ENCODE data around the gene RNF169. TPM values are rescaled to one million over a fixed set of nuclear protein-coding genes. Genes with fewer than 3 reads are reported as not detected.
A peak's percentile ranks its signal among the peaks of the same experiment; 100 is the strongest.

RNF169 gene
- total and polyA plus RNA-seq, 2 donors (not counting 1 experiment from before 2014, with no cell fraction given), result 12.3 to 32.2 TPM

DNA sequence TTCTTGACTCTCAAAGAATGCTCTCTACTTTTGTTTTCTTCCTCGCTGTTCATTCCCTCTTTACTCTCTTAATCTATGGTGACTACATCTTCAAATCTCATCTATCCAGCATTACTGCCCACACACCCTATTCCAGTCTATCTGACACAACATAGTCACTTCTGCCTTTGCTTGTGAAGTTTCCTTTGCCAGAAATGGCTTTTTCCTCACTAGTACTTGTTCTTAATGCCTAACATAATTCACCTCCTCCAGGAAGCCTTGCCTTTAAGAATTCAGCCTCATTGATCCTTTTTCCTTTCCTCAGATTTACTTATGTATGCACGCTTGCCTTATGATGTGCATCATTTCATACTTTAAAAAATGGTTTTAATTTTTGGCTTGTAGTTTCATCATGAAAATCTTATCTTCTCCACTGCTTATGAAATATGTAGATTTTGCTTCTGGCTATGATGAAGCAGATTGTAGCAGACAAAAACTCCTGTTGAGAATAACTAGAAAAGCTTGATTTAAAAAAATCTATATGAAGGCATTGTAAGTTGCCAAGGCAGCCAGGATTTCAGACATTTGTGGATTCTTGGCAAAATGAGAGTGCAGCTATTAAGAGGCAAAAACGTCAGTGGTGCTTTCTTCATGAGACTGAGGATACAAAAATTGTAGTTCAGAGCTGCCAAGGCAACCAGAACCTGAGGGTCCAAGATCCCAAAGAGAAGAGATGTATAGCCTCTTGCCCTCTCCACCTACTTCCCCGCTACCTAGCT, 31.8 kb downstream of the RNF169 start:
- Histone ChIP-seq H3K4me3 (replicated peaks in 1 of 4; ENCODE audit: control extremely low read depth in 1 of 4, insufficient read depth in 1 of 4, low read depth in 3 of 4, low read length in 4 of 4) (no peak overlapping the region), H3K36me3 (ENCODE audit: control insufficient read depth, insufficient read depth, low read length) (no peaks in the 10 kb centered on the region), H3K27ac (ENCODE audit: insufficient read depth, low read length) (no peak overlapping the region), H3K27me3 (ENCODE audit: control insufficient read depth, insufficient read depth, low read length) (no peaks in the 10 kb centered on the region), H3K79me2 (ENCODE audit: control insufficient read depth, insufficient read depth, low read length) (peaks cover 82% of the 10 kb centered on the region), H3K4me2 (ENCODE audit: extremely low read depth, insufficient read depth, low read length) (no peak overlapping the region), H3K9me3 (ENCODE audit: control insufficient read depth, insufficient read depth, low read depth, low read length) (no peaks in the 10 kb centered on the region), H3K4me1 (ENCODE audit: control insufficient read depth, extremely low read depth, insufficient read depth, low read length) (peaks cover 10% of the 10 kb centered on the region), H4K20me1 (ENCODE audit: control insufficient read depth, extremely low read depth, insufficient read depth, low read length) (peaks cover 3% of the 10 kb centered on the region), H2AFZ (ENCODE audit: low read length) (no peak overlapping the region), H3K9ac (ENCODE audit: insufficient read depth, low read length) (no peak overlapping the region)
- peak in 1 of 2 donors; percentile 15 for DNase-seq (ENCODE audit: low read depth in 2 of 2)
- TF ChIP-seq, protein P1, sequence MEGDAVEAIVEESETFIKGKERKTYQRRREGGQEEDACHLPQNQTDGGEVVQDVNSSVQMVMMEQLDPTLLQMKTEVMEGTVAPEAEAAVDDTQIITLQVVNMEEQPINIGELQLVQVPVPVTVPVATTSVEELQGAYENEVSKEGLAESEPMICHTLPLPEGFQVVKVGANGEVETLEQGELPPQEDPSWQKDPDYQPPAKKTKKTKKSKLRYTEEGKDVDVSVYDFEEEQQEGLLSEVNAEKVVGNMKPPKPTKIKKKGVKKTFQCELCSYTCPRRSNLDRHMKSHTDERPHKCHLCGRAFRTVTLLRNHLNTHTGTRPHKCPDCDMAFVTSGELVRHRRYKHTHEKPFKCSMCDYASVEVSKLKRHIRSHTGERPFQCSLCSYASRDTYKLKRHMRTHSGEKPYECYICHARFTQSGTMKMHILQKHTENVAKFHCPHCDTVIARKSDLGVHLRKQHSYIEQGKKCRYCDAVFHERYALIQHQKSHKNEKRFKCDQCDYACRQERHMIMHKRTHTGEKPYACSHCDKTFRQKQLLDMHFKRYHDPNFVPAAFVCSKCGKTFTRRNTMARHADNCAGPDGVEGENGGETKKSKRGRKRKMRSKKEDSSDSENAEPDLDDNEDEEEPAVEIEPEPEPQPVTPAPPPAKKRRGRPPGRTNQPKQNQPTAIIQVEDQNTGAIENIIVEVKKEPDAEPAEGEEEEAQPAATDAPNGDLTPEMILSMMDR (conservative IDR thresholded peaks at IDR 0.05 in 1 of 2, IDR thresholded peaks at IDR 0.05 in 1 of 2; ENCODE audit: low read depth in 1 of 2, low read length in 2 of 2), result no peak
- no peak for TF ChIP-seq EZH2 (IDR thresholded peaks at IDR 0.05; ENCODE audit: low read length, missing control alignments)

DNA sequence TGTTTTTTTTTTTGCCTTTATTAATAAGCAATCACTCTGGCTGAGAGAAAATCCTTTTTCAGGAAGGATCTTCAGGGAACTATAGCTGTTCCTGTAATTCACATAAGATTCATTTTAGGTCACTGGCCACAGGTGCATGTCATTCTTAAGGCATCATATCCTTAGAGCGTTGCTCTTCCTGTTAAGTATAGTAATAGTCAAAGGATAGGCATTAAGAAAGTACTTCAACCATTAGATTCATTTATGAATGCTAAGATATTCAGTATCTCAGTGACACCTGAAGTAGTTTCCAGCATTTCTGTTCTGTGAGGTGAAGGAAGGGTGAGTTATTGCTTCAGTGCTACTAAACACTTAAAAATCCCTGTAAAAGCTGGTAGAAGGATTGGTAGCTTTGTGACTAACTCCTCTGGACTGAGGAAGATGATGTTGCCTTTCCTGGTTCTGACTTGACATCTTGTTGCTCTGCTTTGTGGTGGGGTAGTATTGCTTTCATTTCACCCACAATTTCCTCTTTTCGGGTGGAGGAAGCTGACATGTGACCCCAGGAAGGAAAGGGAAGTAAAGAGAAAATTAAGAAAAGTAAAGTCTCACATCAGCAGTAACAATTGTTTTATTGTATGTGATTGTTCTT, 34.7 kb downstream of the RNF169 start:
- H4K20me1 ChIP-seq (ENCODE audit: control insufficient read depth, extremely low read depth, insufficient read depth, low read length), result no peaks in the 10 kb centered on the region
- TF ChIP-seq, protein P1 (conservative IDR thresholded peaks at IDR 0.05 in 1 of 2, IDR thresholded peaks at IDR 0.05 in 1 of 2; ENCODE audit: low read depth in 1 of 2, low read length in 2 of 2), result no peak
- no peak for TF ChIP-seq EZH2 (IDR thresholded peaks at IDR 0.05; ENCODE audit: low read length, missing control alignments)
- H3K27me3 ChIP-seq (ENCODE audit: control insufficient read depth, insufficient read depth, low read length), result no peaks in the 10 kb centered on the region
- no peak overlapping the region for H2AFZ ChIP-seq (ENCODE audit: low read length)
- H3K4me1 ChIP-seq (ENCODE audit: control insufficient read depth, extremely low read depth, insufficient read depth, low read length), result peaks cover 7% of the 10 kb centered on the region
- H3K79me2 ChIP-seq (ENCODE audit: control insufficient read depth, insufficient read depth, low read length), result peaks cover 81% of the 10 kb centered on the region
- DNase-seq (ENCODE audit: low read depth in 2 of 2), result peak; percentile 29 to 83
- peak overlapping the region; percentile 35 for H3K4me2 ChIP-seq (ENCODE audit: extremely low read depth, insufficient read depth, low read length)
- H3K27ac ChIP-seq (ENCODE audit: insufficient read depth, low read length), result peak overlapping the region; percentile 7
- H3K9me3 ChIP-seq (ENCODE audit: control insufficient read depth, insufficient read depth, low read depth, low read length), result no peaks in the 10 kb centered on the region
- H3K36me3 ChIP-seq (ENCODE audit: control insufficient read depth, insufficient read depth, low read length), result no peaks in the 10 kb centered on the region
- no peak overlapping the region for H3K9ac ChIP-seq (ENCODE audit: insufficient read depth, low read length)
- H3K4me3 ChIP-seq (replicated peaks in 1 of 4; ENCODE audit: control extremely low read depth in 1 of 4, insufficient read depth in 1 of 4, low read depth in 3 of 4, low read length in 4 of 4), result no peak overlapping the region

DNA sequence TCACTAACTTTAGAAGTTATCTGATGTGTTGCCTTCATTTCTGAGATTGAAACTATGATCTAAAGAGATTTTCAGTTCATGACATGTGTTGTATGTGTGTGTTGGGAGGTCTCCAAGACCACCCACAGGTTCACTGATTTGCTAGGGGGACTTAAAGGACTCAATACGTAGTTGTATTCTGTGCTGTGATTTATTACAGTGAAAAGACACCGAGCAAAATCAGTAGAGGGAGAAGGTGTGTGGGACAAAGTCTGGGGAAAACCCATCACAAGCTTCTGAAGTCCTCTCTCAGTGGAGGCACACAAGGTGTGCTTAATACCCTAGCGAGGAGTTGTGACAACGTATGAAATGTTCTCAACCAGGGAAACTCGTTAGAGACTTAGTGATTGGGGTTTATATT, 35.6 kb downstream of the RNF169 start:
- H2AFZ ChIP-seq (ENCODE audit: low read length), result no peak overlapping the region
- no peaks in the 10 kb centered on the region for H3K9me3 ChIP-seq (ENCODE audit: control insufficient read depth, insufficient read depth, low read depth, low read length)
- DNase-seq (ENCODE audit: low read depth in 2 of 2), result no peak
- H3K4me3 ChIP-seq (replicated peaks in 1 of 4; ENCODE audit: control extremely low read depth in 1 of 4, insufficient read depth in 1 of 4, low read depth in 3 of 4, low read length in 4 of 4), result no peak overlapping the region
- peaks cover 7% of the 10 kb centered on the region for H3K4me1 ChIP-seq (ENCODE audit: control insufficient read depth, extremely low read depth, insufficient read depth, low read length)
- peaks cover 79% of the 10 kb centered on the region for H3K79me2 ChIP-seq (ENCODE audit: control insufficient read depth, insufficient read depth, low read length)
- H4K20me1 ChIP-seq (ENCODE audit: control insufficient read depth, extremely low read depth, insufficient read depth, low read length), result no peaks in the 10 kb centered on the region
- TF ChIP-seq EZH2 (IDR thresholded peaks at IDR 0.05; ENCODE audit: low read length, missing control alignments), result no peak
- TF ChIP-seq, protein P1 (conservative IDR thresholded peaks at IDR 0.05 in 1 of 2, IDR thresholded peaks at IDR 0.05 in 1 of 2; ENCODE audit: low read depth in 1 of 2, low read length in 2 of 2), result no peak
- H3K27ac ChIP-seq (ENCODE audit: insufficient read depth, low read length), result no peak overlapping the region
- no peaks in the 10 kb centered on the region for H3K36me3 ChIP-seq (ENCODE audit: control insufficient read depth, insufficient read depth, low read length)
- no peak overlapping the region for H3K4me2 ChIP-seq (ENCODE audit: extremely low read depth, insufficient read depth, low read length)
- H3K9ac ChIP-seq (ENCODE audit: insufficient read depth, low read length), result no peak overlapping the region
- H3K27me3 ChIP-seq (ENCODE audit: control insufficient read depth, insufficient read depth, low read length), result no peaks in the 10 kb centered on the region
